Stimulated activated memory B cell treated with anti-CD40 and anti-IgM and Interleukin-4, amounts not matched to agents 10 μg/mL and 1 μg/mL and 100 μg/mL, for 72 hours (primary cell): ENCODE measurements around the gene SLC22A6.
"Not testable (repeated sequence)": the region's sequence is repeated elsewhere in the genome, so short reads cannot be mapped to it uniquely, and the experiment has no call there.

Experiments used
- ATAC-seq: fragments of 150-1000 bp; cut with Tn5 transposase; 2 replicates; pipeline ENCODE4 v1.10.0; 2021
- H3K27ac Mint-ChIP-seq: one replicate; pipeline ENCODE4 v1.8.0; 2022; ENCODE audit warnings: mild to moderate bottlenecking, mixed read lengths
- H3K27me3 Mint-ChIP-seq: one replicate; pipeline ENCODE4 v1.8.0; 2022; ENCODE audit warnings: mixed read lengths
- H3K36me3 Mint-ChIP-seq: one replicate; pipeline ENCODE4 v1.8.0; 2022; ENCODE audit warnings: mixed read lengths
- H3K4me1 Mint-ChIP-seq: one replicate; pipeline ENCODE4 v1.8.0; 2022; ENCODE audit warnings: mixed read lengths
- H3K4me3 Mint-ChIP-seq: one replicate; pipeline ENCODE4 v1.8.0; 2022; ENCODE audit warnings: mild to moderate bottlenecking, moderate library complexity, mixed read lengths
- H3K9me3 Mint-ChIP-seq: one replicate; pipeline ENCODE4 v1.8.0; 2022; ENCODE audit warnings: mixed read lengths

SLC22A6 gene

GRCh38 chr11:62961017-62961570 is 23.7 kb downstream of the SLC22A6 start:
- Mint-ChIP-seq H3K4me1 (no peaks in the 10 kb centered on the region), H3K27ac (no peak overlapping the region), H3K36me3 (no peaks in the 10 kb centered on the region)

GRCh38 chr11:62959422-62959980 is 25.3 kb downstream of the SLC22A6 start:
- Mint-ChIP-seq H3K9me3 (no peaks in the 10 kb centered on the region), H3K36me3 (no peaks in the 10 kb centered on the region), H3K4me1 (no peaks in the 10 kb centered on the region), H3K4me3 (no peak overlapping the region), H3K27me3 (peaks cover 12% of the 10 kb centered on the region), H3K27ac (no peak overlapping the region)
- ATAC-seq, result no peak

More at GRCh38 chr11:62961017-62961570, 23.7 kb downstream of the SLC22A6 start:
- peaks cover 14% of the 10 kb centered on the region for H3K27me3 Mint-ChIP-seq
- H3K9me3 Mint-ChIP-seq, result no peaks in the 10 kb centered on the region
- no peak overlapping the region for H3K4me3 Mint-ChIP-seq
- ATAC-seq, result no peak

GRCh38 chr11:62958547-62959421 is 26.0 kb downstream of the SLC22A6 start:
- peaks cover 19% of the 10 kb centered on the region for H3K27me3 Mint-ChIP-seq
- H3K4me3 Mint-ChIP-seq, result no peak overlapping the region
- no peaks in the 10 kb centered on the region for H3K4me1 Mint-ChIP-seq
- no peak for ATAC-seq
- no peaks in the 10 kb centered on the region for H3K36me3 Mint-ChIP-seq
- no peaks in the 10 kb centered on the region for H3K9me3 Mint-ChIP-seq
- no peak overlapping the region for H3K27ac Mint-ChIP-seq

GRCh38 chr11:62957147-62957546 is 27.6 kb downstream of the SLC22A6 start:
- H3K27me3 Mint-ChIP-seq, result peaks cover 19% of the 10 kb centered on the region
- ATAC-seq, result no peak

GRCh38 chr11:62954478-62954877 is 30.3 kb downstream of the SLC22A6 start:
- peaks cover 35% of the 10 kb centered on the region for H3K27me3 Mint-ChIP-seq
- no peak overlapping the region for H3K4me3 Mint-ChIP-seq
- H3K36me3 Mint-ChIP-seq, result no peaks in the 10 kb centered on the region
- no peaks in the 10 kb centered on the region for H3K9me3 Mint-ChIP-seq
- no peaks in the 10 kb centered on the region for H3K4me1 Mint-ChIP-seq
- no peak overlapping the region for H3K27ac Mint-ChIP-seq
- ATAC-seq, result no peak

More at GRCh38 chr11:62957147-62957546, 27.6 kb downstream of the SLC22A6 start:
- Mint-ChIP-seq H3K4me1 (no peaks in the 10 kb centered on the region), H3K4me3 (no peak overlapping the region), H3K27ac (no peak overlapping the region), H3K36me3 (no peaks in the 10 kb centered on the region), H3K9me3 (no peaks in the 10 kb centered on the region)

- no peak for ATAC-seq
- Mint-ChIP-seq H3K27ac (no peak overlapping the region), H3K9me3 (no peaks in the 10 kb centered on the region), H3K36me3 (no peaks in the 10 kb centered on the region), H3K4me1 (no peaks in the 10 kb centered on the region), H3K27me3 (peaks cover 41% of the 10 kb centered on the region), H3K4me3 (no peak overlapping the region)
Measured at GRCh38 chr11:62953811-62954210, 31.0 kb downstream of the SLC22A6 start.

GRCh38 chr11:62948765-62949320 is 35.9 kb downstream of the SLC22A6 start:
- H3K27ac Mint-ChIP-seq, result no peak overlapping the region
- no peak for ATAC-seq

GRCh38 chr11:62945538-62945937 is 39.2 kb downstream of the SLC22A6 start:
- not testable (repeated sequence) for H3K9me3 Mint-ChIP-seq, H3K36me3 Mint-ChIP-seq, H3K4me3 Mint-ChIP-seq, H3K27ac Mint-ChIP-seq, H3K4me1 Mint-ChIP-seq, ATAC-seq
- peaks cover 87% of the 10 kb centered on the region for H3K27me3 Mint-ChIP-seq

More at GRCh38 chr11:62948765-62949320, 35.9 kb downstream of the SLC22A6 start:
- H3K4me1 Mint-ChIP-seq, result no peaks in the 10 kb centered on the region
- no peaks in the 10 kb centered on the region for H3K36me3 Mint-ChIP-seq
- H3K27me3 Mint-ChIP-seq, result peaks cover 67% of the 10 kb centered on the region
- peaks cover 4% of the 10 kb centered on the region for H3K9me3 Mint-ChIP-seq
- H3K4me3 Mint-ChIP-seq, result no peak overlapping the region

GRCh38 chr11:62937528-62937927 is 47.2 kb downstream of the SLC22A6 start:
- H3K27me3 Mint-ChIP-seq, result peaks cover 18% of the 10 kb centered on the region
- H3K27ac Mint-ChIP-seq, ATAC-seq, H3K36me3 Mint-ChIP-seq, H3K4me1 Mint-ChIP-seq, H3K9me3 Mint-ChIP-seq, H3K4me3 Mint-ChIP-seq: not testable (repeated sequence)

- Mint-ChIP-seq H3K27ac (no peak overlapping the region), H3K36me3 (no peaks in the 10 kb centered on the region), H3K4me1 (no peaks in the 10 kb centered on the region), H3K4me3 (no peak overlapping the region), H3K27me3 (peaks cover 28% of the 10 kb centered on the region), H3K9me3 (peaks cover 7% of the 10 kb centered on the region)
- ATAC-seq, result no peak
Measured at GRCh38 chr11:62934496-62934785, 50.3 kb downstream of the SLC22A6 start.

- H3K27ac Mint-ChIP-seq, result no peak overlapping the region
- H3K9me3 Mint-ChIP-seq, result peaks cover 7% of the 10 kb centered on the region
- H3K4me1 Mint-ChIP-seq, result no peaks in the 10 kb centered on the region
- ATAC-seq, result peak; percentile 29
- H3K36me3 Mint-ChIP-seq, result no peaks in the 10 kb centered on the region
- H3K27me3 Mint-ChIP-seq, result peaks cover 33% of the 10 kb centered on the region
- no peak overlapping the region for H3K4me3 Mint-ChIP-seq
Measured at GRCh38 chr11:62933750-62934495, 50.8 kb downstream of the SLC22A6 start.

- Mint-ChIP-seq H3K9me3 (peaks cover 7% of the 10 kb centered on the region), H3K27ac (no peak overlapping the region)
Measured at GRCh38 chr11:62933285-62933684, 51.5 kb downstream of the SLC22A6 start.

GRCh38 chr11:62931499-62932278 is 53.1 kb downstream of the SLC22A6 start:
- H3K4me1 Mint-ChIP-seq, result no peaks in the 10 kb centered on the region
- ATAC-seq, result no peak
- H3K9me3 Mint-ChIP-seq, result no peaks in the 10 kb centered on the region
- H3K27ac Mint-ChIP-seq, result no peak overlapping the region
- no peaks in the 10 kb centered on the region for H3K36me3 Mint-ChIP-seq
- peaks cover 52% of the 10 kb centered on the region for H3K27me3 Mint-ChIP-seq
- H3K4me3 Mint-ChIP-seq, result no peak overlapping the region

More at GRCh38 chr11:62933285-62933684, 51.5 kb downstream of the SLC22A6 start:
- no peaks in the 10 kb centered on the region for H3K36me3 Mint-ChIP-seq
- no peak overlapping the region for H3K4me3 Mint-ChIP-seq
- peaks cover 40% of the 10 kb centered on the region for H3K27me3 Mint-ChIP-seq
- no peak for ATAC-seq
- no peaks in the 10 kb centered on the region for H3K4me1 Mint-ChIP-seq

- Mint-ChIP-seq H3K36me3 (no peaks in the 10 kb centered on the region), H3K4me1 (peaks cover 7% of the 10 kb centered on the region), H3K27me3 (peaks cover 62% of the 10 kb centered on the region), H3K27ac (no peak overlapping the region), H3K9me3 (no peaks in the 10 kb centered on the region), H3K4me3 (no peak overlapping the region)
- ATAC-seq, result no peak
Measured at GRCh38 chr11:62930666-62931065, 54.1 kb downstream of the SLC22A6 start.
